HG03064 (cell line): ENCODE measurements around the gene ZFYVE19.
"Not testable (repeated sequence)": the region's sequence is repeated elsewhere in the genome, so short reads cannot be mapped to it uniquely, and the experiment has no call there.

Experiments
- ATAC-seq: cut with Tn5 transposase; IDR thresholded peaks from one replicate; pipeline ENCODE4 v1.9.1; 2021; ENCODE audit warnings: low read depth; ENCODE audit not compliant: unreplicated experiment

ZFYVE19 gene

DNA sequence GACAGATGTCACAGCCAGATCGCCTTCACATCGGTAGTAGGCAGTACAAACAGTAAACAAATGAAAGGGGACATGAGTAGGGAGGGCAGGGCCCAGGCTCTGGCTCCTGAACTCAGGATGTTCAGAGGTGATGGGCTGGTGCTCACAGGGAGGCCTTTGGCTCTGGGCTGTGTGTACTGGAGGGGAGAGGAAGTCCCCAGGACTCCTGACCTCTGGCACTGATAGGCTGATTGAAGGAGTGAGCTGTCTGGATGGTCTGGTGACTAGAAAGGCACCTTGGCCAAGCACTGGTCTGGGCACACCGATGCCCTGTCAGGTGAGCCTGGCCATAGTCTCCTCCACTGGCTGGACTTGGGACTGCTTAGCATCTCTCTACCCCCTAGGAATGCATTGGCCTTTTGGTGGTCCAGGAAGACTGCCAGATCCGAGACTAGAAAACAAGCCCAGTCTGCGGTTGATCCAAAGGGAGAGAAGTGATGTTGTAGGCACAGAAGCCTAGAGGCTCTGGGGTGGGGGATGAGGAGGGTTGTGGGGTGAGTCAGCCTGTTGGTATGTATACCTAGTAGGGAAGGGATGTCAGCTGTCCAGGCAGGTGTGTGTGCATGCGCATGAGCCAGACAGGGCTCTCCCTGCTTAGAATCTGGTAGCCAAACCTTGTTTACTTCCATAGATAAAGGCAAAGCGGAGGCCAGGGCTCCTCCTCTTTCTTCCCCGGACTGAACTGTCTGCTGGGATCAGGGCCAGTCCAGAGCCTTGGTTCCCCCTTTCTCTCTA is 38.8 kb downstream of the ZFYVE19 start:
- no peak for ATAC-seq

DNA sequence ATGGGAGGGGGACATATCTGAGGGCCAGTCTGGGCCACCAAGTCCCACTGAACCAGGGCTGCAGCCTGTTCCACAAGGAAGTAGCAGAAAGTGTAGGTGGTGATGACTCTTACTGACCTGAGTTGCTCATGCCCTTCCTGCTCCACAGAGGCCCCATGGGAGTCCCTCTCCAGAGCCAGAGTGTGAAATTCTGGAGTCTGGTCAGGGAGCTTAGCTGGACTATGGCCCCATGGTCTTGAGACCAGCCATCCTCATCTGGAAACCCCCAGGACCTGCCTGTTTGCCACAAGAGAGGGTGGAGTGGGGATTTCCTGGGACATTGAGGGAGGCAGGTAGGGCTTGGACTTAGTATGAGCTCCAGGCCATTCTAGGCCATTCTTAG is 39.9 kb downstream of the ZFYVE19 start:
- no peak for ATAC-seq

GRCh38 chr15:40847223-40847961 is 40.5 kb downstream of the ZFYVE19 start:
- no peak for ATAC-seq

DNA sequence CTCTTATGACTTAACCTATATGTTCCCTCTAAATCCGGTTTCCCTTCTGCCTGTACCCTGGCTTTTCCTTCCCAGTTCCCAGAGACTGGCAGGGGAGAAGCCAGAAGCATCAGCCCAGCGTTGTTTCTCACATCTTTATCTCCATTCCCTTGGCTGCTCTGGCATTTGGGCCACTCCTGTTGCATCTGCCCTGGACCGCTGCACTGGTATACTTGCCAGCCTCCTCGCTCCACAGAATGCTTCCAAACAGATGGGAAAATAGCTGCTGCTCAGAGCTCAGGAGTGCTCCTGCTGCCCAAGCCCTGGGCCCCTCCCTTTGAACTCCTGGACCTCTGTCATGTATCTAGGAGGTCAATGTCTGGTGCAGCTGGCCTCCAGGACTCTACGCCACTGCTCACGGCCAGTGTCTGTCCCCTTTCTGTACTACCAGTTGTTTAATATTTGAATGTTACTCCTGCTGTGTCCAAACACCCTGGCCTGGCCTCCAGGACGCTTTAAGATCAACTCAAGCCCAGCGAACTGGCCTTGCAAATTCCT is 43.8 kb downstream of the ZFYVE19 start:
- ATAC-seq: no peak

DNA sequence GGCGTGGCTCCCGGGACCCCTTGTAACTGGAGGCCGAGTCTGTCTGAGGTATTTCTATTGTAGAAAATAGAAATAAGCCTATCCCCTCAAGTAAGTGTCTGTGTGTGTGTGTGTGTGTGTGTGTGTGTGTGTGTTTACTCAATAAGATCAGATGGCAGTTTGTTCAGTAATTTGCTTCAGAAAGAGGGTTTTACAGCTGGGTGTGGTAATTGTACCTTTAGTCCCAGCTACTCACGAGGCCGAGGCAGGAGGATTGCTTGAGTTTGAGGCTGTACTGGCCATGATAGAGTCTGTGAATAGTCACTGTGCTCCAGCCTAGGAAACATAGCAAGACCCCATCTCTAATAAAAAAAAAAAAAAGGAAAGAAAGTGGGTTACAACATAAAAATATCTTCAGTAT is 45.6 kb downstream of the ZFYVE19 start:
- ATAC-seq: no peak

GRCh38 chr15:40853241-40853890 is 46.5 kb downstream of the ZFYVE19 start:
- no peak for ATAC-seq

DNA sequence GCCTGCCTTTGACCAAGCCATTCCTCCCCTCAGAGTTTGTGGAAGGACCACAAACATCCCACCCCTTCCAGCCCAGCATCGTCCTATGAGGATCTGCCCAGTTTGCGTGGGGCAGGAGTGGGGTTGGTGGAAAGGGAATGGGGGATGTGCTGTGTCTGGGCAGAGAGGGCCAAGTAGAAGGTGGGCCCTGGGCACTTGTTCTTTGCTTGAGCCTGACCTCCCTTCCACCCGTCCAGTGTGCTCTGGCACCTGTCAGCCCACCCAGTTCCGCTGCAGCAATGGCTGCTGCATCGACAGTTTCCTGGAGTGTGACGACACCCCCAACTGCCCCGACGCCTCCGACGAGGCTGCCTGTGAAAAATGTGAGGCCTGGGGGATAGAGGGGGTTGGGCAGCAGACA is 47.3 kb downstream of the ZFYVE19 start:
- ATAC-seq: no peak

GRCh38 chr15:40855706-40856234 is 48.9 kb downstream of the ZFYVE19 start:
- no peak for ATAC-seq

DNA sequence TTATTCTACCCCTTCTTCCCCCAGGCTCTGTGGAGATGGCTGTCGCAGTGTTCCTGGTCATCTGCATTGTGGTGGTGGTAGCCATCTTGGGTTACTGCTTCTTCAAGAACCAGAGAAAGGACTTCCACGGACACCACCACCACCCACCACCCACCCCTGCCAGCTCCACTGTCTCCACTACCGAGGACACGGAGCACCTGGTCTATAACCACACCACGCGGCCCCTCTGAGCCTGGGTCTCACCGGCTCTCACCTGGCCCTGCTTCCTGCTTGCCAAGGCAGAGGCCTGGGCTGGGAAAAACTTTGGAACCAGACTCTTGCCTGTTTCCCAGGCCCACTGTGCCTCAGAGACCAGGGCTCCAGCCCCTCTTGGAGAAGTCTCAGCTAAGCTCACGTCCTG is 49.9 kb downstream of the ZFYVE19 start:
- no peak for ATAC-seq

GRCh38 chr15:40857601-40858341 is 50.9 kb downstream of the ZFYVE19 start:
- no peak for ATAC-seq

DNA sequence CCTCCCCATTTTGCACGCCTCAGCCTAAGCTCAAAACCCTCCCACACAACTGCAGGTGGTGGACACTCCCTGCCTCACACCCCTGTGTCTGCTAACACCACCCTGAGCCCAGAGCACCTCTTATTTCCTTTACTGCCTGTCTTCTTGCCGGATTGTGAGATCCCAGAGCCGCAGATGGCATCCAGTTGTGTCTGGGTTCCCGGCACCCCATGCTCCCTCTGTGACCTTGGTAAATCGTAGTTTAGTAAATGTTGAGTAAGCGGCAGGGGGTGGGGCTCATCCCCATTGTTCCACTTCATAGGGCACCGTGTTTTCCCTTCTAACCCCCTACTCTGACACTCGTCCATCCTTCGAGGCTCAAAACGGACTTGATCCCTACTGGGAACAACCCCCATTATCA is 51.8 kb downstream of the ZFYVE19 start:
- ATAC-seq: no peak

- no peak for ATAC-seq
Observed at GRCh38 chr15:40859206-40859851, 52.4 kb downstream of the ZFYVE19 start.

DNA sequence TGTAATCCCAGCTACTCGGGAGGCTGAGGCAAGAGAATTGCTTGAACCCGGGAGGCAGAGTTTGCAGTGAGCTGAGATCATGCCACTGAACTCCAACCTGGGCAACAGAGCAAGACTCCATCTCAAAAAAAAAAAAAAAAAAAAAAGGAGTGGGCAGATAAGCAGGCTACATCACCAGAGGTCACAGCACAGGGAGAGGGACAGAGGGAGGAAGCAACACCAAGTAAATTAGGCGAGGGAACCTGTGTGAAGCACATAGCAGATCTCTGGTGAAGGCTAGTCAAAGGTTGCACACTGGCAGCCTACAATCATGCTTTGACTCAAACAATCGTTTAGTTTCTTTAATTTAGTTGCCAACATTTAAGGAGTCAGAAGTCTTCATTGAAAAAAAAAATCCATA is 54.3 kb downstream of the ZFYVE19 start:
- ATAC-seq: not testable (repeated sequence)

GRCh38 chr15:40863660-40864270 is 56.9 kb downstream of the ZFYVE19 start:
- ATAC-seq: no peak
